ENCODE data around the gene PHACTR3.

The PHACTR3 gene

DNA sequence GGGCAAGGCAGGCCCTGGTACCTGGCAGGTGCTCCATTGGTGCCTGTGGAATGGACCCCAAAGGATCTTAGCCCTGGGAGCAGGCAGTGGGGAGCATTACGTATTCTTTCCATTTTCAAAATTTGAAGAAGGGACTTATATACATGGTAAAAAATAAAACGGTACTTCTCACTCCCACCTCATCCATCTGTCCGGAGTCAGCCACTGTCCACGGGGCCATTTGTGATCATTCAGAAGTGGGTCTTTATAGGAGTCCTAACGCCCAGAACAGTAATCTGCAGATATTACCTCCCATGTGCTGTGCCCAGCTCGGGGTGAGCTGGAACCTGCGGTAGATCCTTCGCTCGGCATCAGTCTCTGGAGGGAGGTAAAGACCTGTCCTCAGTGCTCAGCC, 218.7 kb downstream of the PHACTR3 start:
- in situ Hi-C loops (cut with MboI; ENCODE audit: low sequenced_read_pairs): no loop called here

DNA sequence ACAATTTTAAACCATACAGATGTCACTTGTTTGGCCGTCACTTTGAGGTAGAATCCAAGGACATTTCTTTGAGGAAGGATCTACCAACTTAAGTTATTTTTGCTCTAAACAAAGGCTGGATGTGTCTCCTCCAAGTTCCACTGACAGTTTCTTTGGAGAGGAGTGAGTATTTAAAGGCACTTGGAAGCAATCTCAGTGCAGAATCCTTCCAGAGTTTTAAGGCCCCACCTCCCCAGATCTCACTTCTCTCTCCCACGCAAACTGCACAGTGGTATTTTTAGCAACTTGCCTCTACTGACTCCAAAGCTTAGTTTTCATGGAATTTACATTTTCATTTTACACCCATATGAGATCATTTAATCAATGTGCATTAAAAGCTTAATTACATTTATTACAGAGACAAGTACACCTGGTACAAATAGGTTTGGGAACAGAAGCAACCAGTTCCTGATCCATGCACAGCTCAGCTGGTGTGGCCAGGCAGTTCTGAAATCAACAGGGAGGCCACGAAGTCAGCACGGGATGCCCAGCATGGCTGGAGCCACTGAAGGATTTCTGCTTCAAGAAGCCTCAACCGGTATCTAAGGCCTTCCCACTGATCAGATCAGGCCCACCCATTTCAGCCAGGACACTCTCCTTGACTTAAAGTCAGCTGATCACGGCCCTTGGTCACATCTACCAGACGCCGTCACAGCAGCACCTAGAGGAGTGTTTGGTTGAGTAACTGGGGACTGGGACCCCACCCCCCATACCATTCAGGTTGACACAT, 219.3 kb downstream of the PHACTR3 start:
- in situ Hi-C loops (cut with MboI; ENCODE audit: low sequenced_read_pairs): no loop called here

DNA sequence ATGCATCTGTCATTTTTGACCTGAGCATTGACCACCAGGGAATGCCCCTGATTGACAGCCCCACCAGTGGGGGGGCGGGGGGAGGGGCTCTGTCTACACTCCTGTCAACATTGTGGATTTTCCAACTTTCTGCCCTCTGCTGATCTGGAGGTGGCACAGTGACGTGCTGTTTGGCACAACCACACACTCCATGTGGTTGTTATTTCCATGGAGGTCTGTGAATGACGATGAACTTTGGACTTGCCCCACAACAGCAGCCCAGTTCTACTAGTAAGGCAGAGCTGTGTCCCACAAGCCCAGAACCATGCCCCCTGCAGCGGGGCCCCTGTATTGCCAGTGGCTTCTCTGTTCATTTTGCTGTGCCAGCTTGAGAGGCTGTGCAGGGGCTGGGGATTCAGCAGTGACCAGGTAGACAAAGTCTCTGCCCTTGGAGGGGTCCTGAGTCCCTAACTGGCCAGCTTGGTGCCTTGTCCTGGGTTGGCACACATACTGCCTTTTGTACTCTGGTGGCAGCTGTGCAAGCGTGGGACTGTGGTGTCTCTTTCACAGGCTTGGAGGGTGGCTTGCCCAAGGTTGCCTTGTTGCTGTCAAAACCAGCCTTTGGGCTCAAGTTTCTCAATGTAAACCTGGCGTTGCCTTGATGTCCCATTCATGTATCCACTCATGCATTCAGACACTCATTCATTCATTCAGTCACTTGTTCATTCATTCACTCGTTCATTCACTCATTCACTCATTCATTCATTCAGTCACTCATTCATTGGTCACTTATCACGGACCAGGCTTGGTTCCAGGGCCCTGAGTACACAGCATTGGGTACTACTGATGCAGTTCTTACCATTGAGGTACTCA, 220.6 kb downstream of the PHACTR3 start:
- in situ Hi-C loops (cut with MboI; ENCODE audit: low sequenced_read_pairs): no loop called here

GRCh38 chr20:59825563-59825920, 221.2 kb downstream of the PHACTR3 start:
- in situ Hi-C loops (cut with MboI; ENCODE audit: low sequenced_read_pairs): no loop called here

DNA sequence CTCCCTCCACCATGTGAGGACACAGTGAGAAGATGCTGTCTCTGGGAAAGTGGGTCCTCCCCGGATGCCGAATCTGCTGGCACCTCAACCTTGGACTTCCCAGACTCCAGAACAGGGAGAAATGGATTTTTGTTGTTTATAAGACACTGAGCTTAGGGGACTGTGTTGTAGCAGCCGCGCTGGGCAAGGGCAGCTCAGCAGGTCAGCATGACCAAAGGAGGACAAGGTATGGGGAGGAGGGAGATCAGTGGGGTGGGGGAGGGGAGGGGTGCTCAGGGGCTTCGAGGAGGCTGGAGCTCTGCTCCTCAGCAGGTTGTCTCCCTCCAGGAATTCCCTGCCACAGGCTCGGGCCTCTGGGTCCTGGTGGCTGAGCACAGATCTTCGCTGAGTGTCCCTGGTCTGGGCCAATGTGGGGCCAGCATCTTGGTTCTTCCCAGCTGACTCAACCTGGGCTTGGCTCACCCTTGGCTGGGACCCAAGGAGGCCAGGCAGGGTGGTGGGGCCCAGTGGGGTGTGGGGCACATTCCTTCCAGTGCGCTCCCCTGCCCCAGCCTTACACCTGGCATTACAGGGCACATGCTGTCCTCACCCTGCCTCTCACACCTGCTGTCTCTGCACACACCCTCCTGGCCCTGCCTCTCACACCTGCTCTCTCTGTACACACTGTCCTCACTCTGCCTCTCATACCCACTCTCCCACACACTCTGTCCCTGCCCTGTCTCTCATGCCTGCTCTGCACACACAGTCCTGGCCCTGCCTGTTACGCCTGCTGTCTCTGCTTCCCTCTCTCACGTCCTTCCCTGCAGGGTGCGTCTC, 221.8 kb downstream of the PHACTR3 start:
- in situ Hi-C loops (cut with MboI; ENCODE audit: low sequenced_read_pairs): no loop called here

DNA sequence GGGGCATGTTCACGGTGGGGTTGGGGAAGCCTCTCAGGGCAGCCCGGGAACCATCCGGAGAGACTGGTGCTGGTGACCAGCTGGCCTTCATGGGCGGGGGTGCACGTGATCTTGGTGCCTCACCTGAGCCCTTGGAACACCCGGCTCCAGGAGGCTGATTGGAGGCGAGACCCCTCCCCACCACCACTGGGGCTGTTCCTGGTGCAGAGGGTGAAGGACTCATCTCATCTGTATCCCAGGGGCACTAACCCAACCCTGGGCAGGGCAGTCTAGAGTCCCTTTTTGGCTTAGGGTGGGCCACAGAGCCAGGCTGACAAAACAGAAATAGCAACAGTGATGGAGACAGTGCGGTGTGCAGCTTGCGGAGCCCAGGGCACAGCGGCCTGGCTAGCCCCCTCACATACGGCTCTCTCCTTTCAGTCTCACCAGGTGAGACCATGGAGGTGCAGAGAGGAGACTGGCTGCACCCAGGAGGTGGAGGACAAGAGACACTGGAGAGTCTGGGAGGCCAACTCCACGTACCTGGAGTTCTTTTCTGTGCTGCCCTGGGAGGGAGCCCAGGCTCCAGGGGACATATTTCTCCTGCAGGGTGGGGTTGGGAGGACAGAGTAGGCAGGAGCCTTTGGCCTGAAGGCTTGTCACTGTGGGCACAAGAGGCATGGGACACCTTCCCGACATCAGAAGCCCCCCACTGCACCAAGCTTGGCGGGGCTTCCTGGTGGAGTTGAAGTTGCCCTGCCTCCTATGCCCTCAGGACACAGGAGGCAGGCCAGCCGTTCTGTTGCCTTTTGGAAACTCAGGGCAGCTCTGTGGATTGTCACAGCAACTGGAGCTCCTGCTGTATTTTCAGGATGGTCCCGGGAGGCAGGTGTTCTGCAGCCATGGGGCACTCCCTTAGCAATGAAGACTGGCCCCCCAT, 223.1 kb downstream of the PHACTR3 start:
- in situ Hi-C loops (cut with MboI; ENCODE audit: low sequenced_read_pairs): no loop called here

- in situ Hi-C loops (cut with MboI; ENCODE audit: low sequenced_read_pairs): no loop called here
These were observed 224.0 kb downstream of the PHACTR3 start for GRCh38 chr20:59828125-59829053.

DNA sequence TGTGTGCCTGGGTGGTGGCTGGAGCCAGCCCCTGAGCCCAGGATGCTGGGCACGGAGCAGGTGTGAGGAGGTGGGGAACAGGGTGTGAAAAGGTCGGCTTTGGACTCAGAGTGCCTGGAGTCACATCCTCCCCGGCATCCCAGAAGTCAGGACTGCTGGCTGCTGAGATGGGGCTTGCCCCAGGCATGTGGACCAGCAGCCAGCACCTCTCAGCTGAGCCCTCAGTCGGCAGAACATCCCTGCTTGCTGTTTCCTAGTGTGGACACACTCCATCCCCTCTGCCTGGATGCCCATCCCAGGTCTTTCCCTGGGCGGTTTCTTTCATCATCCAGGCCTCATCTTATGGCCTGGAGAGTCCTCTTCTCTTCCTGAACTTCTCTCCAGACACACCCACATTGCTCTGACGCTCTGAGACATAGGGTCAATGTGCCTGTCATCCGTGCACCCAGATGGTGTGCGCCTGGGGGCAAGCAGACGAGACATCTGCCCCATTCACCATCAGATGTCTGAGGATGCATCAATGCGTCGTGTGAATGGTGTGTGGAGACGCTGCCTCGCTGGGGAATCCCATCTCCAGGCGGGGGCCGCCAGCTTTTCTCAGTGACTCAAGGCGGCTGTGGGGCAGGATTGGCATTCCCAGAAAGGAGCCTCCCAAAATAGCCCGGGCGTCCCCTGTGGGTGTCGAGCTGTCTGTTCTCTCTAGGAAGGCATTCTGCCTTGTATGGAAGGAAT, 224.9 kb downstream of the PHACTR3 start:
- in situ Hi-C loops (cut with MboI; ENCODE audit: low sequenced_read_pairs): no loop called here

DNA sequence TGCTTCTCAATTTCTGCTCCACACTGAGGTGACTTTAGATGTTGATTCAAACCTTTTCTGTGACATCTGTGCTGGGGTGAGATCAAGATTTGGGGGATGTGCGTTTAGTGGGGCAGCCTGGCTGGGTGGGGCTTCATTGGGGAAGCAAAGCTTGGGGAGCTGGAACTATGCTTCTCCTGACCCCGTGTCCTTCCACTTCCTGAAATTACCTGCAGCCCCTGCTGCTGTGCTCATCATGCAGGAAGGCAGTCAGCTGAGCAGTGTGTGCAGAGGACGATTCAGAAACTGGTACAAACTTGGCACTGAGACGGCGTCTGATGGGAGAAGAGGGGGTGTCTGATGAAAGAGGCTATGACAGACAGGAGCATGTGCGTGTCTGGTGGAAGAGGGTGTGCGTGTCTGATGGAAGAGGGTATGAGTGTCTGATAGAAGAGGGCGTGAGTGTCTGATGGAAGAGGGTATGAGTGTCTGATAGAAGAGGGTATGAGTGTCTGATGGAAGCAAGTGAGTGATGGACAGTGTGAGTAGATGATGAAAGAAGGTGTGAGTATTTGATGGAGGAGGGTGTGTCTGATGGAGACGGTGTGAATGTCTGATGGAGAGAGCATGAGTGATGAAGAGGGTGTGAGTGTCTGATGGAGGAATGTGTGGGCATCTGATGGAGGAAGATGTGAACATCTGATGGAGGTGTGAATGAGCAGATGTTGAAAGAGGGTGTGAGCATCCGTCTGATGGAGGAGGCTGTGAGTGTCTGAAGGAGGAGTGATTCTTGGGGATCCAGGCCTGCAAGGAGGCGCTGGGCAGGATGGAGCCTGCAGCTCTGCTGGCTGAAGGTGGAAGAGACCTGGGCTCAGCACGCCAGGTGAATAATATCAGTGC, 225.7 kb downstream of the PHACTR3 start:
- in situ Hi-C loops (cut with MboI; ENCODE audit: low sequenced_read_pairs): no loop called here

DNA sequence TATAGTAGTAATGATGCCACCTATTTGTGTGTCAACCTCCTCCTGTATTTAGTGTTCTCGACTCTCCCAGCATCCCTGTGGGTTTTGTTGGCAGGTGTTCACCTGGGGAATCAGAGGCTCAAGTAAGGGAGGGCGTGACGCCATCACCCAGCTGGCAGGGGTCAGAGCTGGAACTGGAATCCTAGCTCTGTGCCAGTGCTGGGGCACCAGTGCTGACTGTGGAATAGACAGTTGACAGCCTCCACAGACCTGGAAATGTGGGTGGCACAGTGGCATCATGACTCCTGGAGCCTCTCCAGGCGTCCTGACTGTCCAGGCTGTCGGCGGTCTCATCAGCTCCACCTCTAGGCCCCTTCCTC, 226.3 kb downstream of the PHACTR3 start:
- in situ Hi-C loops (cut with MboI; ENCODE audit: low sequenced_read_pairs): no loop called here

GRCh38 chr20:59831024-59831915, 226.9 kb downstream of the PHACTR3 start:
- in situ Hi-C loops (cut with MboI; ENCODE audit: low sequenced_read_pairs): no loop called here

- in situ Hi-C loops (cut with MboI; ENCODE audit: low sequenced_read_pairs): no loop called here
These were observed 227.6 kb downstream of the PHACTR3 start for GRCh38 chr20:59831916-59832270.

GRCh38 chr20:59832406-59833363, 228.3 kb downstream of the PHACTR3 start:
- in situ Hi-C loops (cut with MboI; ENCODE audit: low sequenced_read_pairs): no loop called here

DNA sequence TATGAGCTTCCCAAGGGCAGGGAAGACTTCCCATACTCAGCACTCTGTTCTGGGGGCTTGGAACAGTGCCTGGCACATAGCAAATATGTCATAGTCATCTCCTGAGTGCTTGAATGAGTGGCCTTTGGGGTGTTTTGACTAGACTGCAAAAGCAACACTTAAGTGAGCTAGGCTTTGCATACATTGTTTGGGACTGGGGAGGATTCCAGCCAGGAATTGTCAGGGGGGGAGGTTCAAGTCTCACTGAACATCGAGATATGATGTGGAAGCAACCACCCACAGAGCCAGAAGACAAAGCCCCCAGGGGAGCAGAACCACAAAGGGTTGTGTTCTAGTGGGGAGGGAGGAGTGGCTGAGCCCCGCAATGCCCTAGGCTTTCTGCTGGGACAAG, 230.7 kb downstream of the PHACTR3 start:
- in situ Hi-C loops (cut with MboI; ENCODE audit: low sequenced_read_pairs): no loop called here

DNA sequence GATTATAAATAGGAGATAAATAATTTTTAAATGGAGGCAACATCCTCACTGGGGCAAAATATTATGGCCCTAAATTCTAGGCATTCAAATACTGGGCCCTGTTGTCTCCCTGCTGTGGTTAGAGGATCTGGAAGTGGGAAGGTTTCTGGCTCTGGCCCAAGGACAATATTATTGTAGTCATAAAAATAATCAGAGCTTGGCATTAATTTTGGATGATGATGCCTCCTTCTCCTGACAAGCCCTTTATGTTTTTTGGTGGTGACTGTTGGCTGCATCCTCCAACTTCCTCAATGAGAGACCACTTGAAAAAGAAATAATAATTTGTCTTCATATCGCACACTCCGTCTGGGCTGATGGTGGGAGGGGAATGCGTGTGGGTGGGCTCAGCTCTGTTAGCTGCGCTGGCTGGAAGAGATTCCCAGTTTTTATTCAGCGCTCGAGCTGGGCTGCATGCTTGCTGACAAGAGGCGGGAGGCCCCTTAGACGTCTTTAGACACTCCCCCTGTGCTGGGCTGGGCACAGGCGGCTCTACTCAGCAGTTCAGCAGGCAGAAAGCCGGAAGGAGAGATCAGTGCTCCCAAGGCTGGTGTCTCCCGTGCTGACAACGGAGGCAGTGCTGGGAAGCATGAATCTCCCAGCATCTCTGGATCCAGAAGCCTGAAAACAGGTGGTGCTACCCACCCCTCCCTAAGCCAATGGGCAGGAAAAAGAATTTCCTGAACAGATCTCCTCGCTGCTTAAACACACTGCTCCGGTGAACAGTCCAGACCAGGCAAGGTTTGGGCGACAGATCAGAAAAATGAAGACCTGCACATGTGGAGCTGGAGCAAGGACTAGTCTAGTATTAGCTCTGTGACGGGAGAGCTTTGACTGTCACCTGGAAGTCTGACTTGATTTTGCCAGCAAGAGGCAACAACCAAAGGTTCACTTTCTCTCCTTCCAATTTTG, 231.4 kb downstream of the PHACTR3 start:
- in situ Hi-C loops (cut with MboI; ENCODE audit: low sequenced_read_pairs): no loop called here
